HG03571 (cell line): ENCODE data around the gene LDLRAD3.

Experiments
- ATAC-seq: cut with Tn5 transposase; IDR thresholded peaks from one replicate; pipeline ENCODE4 v1.9.1; 2021; ENCODE audit not compliant: unreplicated experiment

LDLRAD3 gene

DNA sequence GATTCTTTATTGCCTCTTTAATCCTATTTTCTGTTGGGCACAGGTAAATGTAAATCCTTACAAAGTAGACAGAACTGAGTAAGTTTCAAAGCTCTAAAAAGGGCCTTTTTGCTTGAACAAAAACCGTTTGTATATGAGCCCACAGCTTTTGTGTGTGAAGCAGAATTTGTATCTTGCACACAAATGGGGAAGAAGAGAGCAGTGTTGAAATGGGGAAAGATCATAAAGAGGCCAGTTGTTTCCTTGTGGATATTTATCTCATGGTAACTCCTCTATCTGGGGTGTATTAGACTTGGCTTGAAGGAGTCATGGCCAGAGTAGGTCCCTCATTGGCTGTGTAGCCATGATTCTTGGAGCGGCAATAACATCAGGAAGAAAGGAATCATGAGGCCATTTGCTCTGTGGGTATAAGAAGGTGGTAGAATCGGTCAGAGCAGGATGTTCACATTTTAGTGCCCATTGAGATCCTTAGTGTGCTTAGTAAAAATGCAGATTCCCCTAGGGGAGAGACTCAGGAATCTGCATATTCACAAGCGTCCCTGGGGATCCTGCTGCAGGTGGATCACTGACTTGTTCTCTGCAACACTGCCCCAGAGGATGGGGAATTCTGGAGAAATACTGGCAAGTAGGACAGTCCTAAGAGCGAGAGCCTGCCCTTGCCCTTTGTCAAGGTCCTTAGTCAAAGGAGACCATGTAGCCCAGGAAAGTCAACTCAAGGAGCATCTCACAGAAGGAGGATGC lies 126.5 kb downstream of the LDLRAD3 start:
- no peak for ATAC-seq

DNA sequence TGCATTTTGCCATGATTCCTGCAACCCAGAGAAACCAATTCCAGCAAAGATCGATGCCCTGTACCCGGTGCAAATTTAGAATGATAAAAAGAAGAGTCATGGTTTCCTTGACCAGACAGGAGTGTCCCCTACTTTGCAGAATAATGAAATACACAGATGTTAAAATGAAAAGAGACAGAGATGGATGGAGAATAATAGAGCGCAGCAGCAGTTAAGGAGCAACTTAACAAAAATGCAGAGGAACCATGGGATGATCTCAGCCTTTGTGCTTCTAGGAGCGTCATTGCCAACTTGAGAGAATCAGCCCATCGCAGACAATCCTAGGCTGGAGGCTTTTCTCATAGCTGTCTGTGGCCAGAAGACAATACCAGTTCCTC lies 127.1 kb downstream of the LDLRAD3 start:
- ATAC-seq: no peak

DNA sequence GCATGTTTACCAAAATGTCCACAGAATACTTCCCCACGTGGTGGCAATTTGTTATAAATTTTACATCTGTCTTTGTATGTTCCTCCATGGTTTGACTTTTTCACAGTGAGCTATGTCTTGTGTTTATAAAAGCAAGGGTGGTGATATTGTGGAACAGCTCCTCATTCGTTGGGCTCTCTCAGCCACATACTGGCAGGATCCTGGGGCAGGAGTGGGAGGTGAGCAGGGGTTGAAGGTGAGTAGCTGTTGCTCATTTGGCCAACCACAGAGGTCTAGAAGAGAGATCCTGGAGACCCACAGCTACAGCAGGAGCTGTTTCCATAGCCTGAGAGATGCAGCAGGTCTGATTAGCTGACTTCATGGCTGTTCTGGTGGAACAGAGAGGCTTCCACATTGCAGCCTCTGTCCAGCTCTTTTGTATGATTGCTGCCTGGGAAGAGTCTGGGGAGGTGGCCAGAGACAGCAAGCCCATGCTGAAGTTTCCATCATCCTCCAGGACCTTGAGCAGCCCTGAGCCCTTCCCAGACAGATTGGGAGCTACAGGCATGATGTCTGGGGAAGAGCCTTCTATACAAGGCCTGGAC lies 128.1 kb downstream of the LDLRAD3 start:
- no peak for ATAC-seq

- no peak for ATAC-seq
These were observed 129.7 kb downstream of the LDLRAD3 start for GRCh38 chr11:36073411-36074203.

GRCh38 chr11:36074941-36075431 lies 131.1 kb downstream of the LDLRAD3 start:
- no peak for ATAC-seq

DNA sequence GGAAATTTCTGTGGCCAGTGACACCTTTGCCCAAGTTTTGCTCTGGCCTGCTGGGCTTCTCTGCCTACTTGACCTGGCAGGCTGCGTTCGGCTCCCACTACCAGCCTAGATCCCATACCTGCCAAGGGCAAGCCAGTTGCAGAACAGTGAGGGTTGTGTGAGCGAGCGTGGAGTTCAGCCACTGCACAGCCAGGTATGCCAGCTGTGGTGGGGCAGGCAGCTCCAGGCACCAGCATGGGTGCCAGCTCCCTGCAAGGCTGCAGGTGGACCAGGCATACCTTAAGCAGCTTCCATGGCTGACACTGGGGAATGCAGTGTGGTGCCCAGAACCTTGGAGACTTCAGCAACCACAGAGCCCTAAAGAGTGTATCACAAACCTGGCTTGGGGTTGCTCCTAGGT lies 133.5 kb downstream of the LDLRAD3 start:
- no peak for ATAC-seq

GRCh38 chr11:36077886-36078685 lies 134.2 kb downstream of the LDLRAD3 start:
- ATAC-seq: no peak

DNA sequence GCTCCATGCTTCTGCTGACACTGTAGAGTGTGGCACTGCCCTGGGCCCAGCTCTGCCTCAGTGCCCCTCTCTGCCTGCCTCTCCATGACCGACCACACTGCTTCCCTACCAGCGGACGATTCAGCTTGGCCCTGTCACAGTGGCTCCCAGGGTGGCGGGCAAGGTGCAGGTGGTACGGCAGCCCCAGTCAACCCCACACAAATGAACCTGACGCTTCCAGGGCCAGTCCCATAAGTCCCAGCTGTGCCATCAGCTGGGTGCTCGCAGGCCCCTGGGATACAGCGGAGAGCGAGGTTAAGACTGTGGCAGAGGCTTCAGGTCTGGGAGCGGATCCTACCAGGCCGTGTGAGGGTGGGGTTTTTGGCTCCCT lies 134.8 kb downstream of the LDLRAD3 start:
- ATAC-seq: no peak

GRCh38 chr11:36079878-36080675 lies 136.2 kb downstream of the LDLRAD3 start:
- ATAC-seq: no peak

DNA sequence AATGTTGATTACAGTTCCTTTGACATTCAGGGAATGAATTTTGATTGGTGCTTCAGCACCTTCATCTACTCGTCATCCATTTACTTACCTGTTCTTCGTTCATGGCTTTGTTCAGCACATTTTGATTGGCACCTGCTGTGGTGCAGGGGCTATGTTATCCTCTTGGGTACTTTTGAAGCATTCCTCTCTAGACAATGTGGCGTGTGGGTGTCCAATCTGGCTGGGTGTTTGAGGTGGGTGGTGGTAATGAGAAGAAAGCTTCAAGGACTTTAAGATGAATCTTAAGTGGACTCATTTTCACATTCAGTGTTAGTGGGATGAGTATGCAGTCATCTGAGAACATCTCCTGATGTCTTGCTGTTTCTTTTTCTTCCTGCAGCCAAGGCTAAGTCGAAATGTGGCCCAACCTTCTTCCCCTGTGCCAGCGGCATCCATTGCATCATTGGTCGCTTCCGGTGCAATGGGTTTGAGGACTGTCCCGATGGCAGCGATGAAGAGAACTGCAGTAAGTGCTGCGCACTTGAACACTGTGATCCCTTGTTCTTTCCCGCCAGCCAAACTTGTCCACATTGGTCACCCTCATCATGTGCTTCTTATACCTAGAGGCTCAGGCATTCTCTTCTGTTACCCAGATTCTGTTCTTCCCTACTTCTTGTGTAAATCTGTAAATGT lies 137.5 kb downstream of the LDLRAD3 start:
- ATAC-seq: no peak

DNA sequence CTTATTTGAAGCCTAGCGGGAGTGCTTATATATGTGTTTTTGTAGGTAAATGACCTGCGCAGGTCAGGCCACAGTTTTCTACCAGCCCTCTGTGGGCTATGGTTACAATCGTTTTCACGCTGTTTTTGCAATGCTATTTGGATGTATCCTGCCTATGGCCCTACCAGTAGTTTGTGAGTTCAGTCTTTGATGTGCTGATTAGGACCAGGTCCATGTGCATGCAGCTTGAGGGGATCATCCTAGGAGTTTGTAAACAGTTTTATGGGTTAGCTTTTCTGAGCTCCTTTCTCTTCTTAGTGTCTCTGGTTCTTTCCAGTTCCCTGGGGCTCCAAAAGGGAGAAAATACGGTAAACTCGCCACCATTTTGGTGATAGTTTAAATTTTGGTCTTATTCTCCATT lies 142.5 kb downstream of the LDLRAD3 start:
- ATAC-seq: no peak

DNA sequence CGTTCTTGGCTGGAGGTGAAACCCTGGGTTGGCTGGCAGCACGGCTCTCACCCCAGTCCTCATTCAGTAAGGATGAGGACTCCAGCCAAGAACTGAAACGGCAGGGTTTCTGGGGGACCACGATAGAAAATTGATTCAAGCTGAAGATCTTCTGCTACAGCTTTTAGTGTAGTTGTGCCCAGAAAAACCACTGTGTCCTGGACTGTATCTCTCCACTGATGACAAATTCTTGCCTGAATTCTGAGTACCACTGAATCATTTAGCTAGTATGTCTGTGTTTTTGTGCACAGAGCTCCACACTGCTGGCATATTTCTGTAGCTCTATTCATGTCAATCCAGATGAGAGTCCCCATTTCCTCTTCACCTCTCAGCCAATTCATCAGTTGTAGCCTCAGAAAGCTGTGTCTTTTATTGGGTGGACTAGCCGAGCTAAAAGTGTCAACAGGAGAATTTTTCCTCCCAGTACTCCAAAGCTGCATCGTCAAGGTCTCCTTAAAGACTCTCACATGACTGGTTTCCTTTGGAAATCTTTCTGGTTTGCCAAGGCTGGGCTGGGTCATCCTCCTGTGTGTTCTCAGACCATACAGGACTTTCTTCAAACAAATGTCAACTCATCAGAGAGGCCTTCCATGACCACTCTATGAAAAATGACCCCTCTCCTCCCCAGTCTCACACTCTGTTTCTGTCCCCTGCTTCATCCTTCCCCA lies 144.6 kb downstream of the LDLRAD3 start:
- ATAC-seq: no peak

- ATAC-seq: no peak
These were observed 146.1 kb downstream of the LDLRAD3 start for GRCh38 chr11:36089920-36090319.

GRCh38 chr11:36090356-36091109 lies 146.7 kb downstream of the LDLRAD3 start:
- ATAC-seq: no peak

DNA sequence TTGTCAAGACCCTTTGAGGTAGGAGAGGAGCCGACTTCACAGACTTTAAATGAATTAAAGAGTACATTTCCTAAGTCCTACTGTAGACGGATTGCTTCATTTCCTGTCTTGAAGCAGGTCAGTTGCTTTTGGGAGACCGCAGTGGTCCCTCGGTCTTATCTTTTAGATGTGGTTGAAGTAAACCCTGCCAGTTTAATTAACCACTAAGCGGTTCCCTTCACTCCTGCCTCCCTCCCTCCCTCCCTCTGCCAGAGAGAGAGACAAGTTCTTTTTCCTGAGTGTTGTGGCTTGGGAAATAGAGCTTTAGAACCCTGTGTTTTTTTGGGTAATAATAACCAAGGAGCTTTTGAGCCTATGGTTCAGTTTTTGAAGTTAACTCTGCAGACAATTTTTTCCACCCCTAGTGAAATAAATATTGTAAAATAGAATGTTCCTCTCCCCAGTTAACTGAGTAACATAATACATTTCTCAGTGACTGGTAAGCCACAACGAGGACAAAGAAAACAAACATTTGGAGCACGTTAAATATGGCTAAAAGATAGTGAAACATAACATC lies 147.5 kb downstream of the LDLRAD3 start:
- no peak for ATAC-seq

- no peak for ATAC-seq
These were observed 148.6 kb downstream of the LDLRAD3 start for GRCh38 chr11:36092314-36093030.

DNA sequence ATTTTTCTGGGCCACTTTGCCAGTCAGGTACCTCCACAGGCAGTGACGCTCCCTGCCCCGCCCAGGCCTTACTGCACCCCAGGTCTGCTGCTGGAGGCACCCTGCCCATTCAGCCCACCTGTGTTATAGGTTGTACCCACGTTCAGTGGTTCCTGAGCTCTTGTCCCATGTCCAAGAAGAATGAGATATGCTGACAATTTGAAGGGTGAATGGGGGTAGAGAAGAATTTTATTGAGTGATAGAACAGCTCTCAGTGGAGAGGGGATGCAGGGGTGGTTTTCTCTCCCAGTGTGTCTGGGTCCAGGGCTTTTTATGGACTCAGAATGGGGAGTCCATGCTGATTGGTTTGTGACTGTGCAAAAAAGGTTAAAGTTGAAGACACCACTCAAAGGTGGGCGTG lies 149.7 kb downstream of the LDLRAD3 start:
- ATAC-seq: no peak

- ATAC-seq: no peak
These were observed 150.3 kb downstream of the LDLRAD3 start for GRCh38 chr11:36094164-36094563.
